HCT116 (cell line): ENCODE results near the gene PTPRF. TPM values are rescaled to one million over a fixed set of nuclear protein-coding genes. Genes with fewer than 3 reads are reported as not detected.
A peak's percentile ranks its signal among the peaks of the same experiment; 100 is the strongest.
"Not testable (repeated sequence)": the region's sequence is repeated elsewhere in the genome, so short reads cannot be mapped to it uniquely, and the experiment has no call there.

Experiments
- ATAC-seq: fragments of 200-7000 bp; cut with Tn5 transposase; 2 replicates; pipeline ENCODE4 v1.9.1; 2020; ENCODE audit warnings: mild to moderate bottlenecking, moderate library complexity
- BruUV-seq: library from RNA; stranded (reverse); fragments of 400-500 nt; replicated peaks from 2 replicates; lab custom pipeline; 2021; lab: Mats Ljungman, UMichigan
- CTCF ChIA-PET: fragments of 300-600 bp; sonication (Branson Sonifier 250); formaldehyde crosslinking; loops from one replicate; lab custom pipeline; 2021; ENCODE audit warnings: antibody characterized with exemption; lab: Charles Lee
- POLR2A ChIA-PET: fragments of 300-600, 350-600 bp; sonication (Branson Sonifier 250); formaldehyde crosslinking; loops from one replicate; lab custom pipeline; 2021; ENCODE audit warnings: antibody characterized with exemption; lab: Charles Lee
- RAD21 ChIA-PET, 2 experiments: fragments of 300-600 bp; sonication (Branson Sonifier 250); formaldehyde crosslinking; loops; one replicate each; lab custom pipeline; 2023; ENCODE audit warnings: low total read pairs in 2 of 2; ENCODE audit not compliant: uncharacterized antibody in 2 of 2, unreplicated experiment in 2 of 2, low non-redundant PET in 1 of 2; lab: Charles Lee
- DNase-seq: peaks from one replicate; pipeline ENCODE4 v3.0.0-alpha.2; 2010; ENCODE audit warnings: low read depth, low spot score
- H2AFZ ChIP-seq: fragments of 200-600 bp; shearing (Covaris generic), sonication (generic); 2 replicates; pipeline ENCODE4 v1.6.1; 2017; ENCODE audit warnings: low read depth, mixed run types, mixed read lengths, antibody characterized with exemption, low read length; ENCODE audit not compliant: poor library complexity, severe bottlenecking
- H3K27ac ChIP-seq: 2 replicates; pipeline ENCODE4 v1.5.1; 2012; ENCODE audit warnings: low read depth, low read length
- H3K27me3 ChIP-seq: fragments of 200-600 bp; sonication (generic); 2 replicates; pipeline ENCODE4 v1.6.1; 2016; ENCODE audit warnings: mixed run types, low read length, mixed read lengths; ENCODE audit not compliant: insufficient read depth
- H3K36me3 ChIP-seq, 2 experiments: fragments of 200-500 bp in 1 of 2; fragments of 200-600 bp in 1 of 2; sonication (Bioruptor generic) in 1 of 2; sonication (generic) in 1 of 2; 2 replicates each; pipeline versions ENCODE4 v1.5.1 to v1.6.1; 2014 to 2016; ENCODE audit warnings: low read length in 2 of 2, inconsistent platforms in 1 of 2, mixed read lengths in 1 of 2, mixed run types in 1 of 2; ENCODE audit not compliant: insufficient read depth in 2 of 2, control insufficient read depth in 1 of 2
- H3K4me1 ChIP-seq, 2 experiments: fragments of 200-600 bp in 1 of 2; sonication (generic) in 1 of 2; 2 replicates each; pipeline versions ENCODE4 v1.5.1 to v1.6.1; 2012 to 2017; ENCODE audit warnings: low read length in 2 of 2, inconsistent platforms in 1 of 2, mild to moderate bottlenecking in 1 of 2, mixed read lengths in 1 of 2, mixed run types in 1 of 2, moderate library complexity in 1 of 2; ENCODE audit not compliant: insufficient read depth in 2 of 2, control insufficient read depth in 1 of 2
- H3K4me2 ChIP-seq: fragments of 200-600 bp; sonication (generic); 2 replicates; pipeline ENCODE4 v1.6.1; 2017; ENCODE audit warnings: mixed run types, low read length, mixed read lengths
- H3K4me3 ChIP-seq, 2 experiments: fragments of 200-600 bp in 1 of 2; sonication (generic) in 1 of 2; replicated peaks in 1 of 2; 2 replicates each; pipeline ENCODE4 v1.5.1; 2011 to 2016; ENCODE audit warnings: low read length in 2 of 2, control low read depth in 1 of 2, low read depth in 1 of 2, mild to moderate bottlenecking in 1 of 2, mixed read lengths in 1 of 2, mixed run types in 1 of 2
- H3K79me2 ChIP-seq: fragments of 200-600 bp; sonication (generic); 2 replicates; pipeline ENCODE4 v1.6.1; 2017; ENCODE audit warnings: mild to moderate bottlenecking, mixed run types, low read length, moderate library complexity, mixed read lengths; ENCODE audit not compliant: insufficient read depth
- H3K9ac ChIP-seq: fragments of 200-600 bp; sonication (generic); 2 replicates; pipeline ENCODE4 v1.6.1; 2016; ENCODE audit warnings: low read length, mixed read lengths
- H3K9me2 ChIP-seq: fragments of 200-600 bp; sonication (generic), shearing (Covaris generic); 2 replicates; pipeline ENCODE4 v1.6.1; 2017; ENCODE audit warnings: mixed run types, mild to moderate bottlenecking, moderate library complexity; ENCODE audit not compliant: insufficient read depth
- H3K9me3 ChIP-seq, 2 experiments: fragments of 200-500 bp in 1 of 2; fragments of 200-600 bp in 1 of 2; sonication (Bioruptor generic) in 1 of 2; sonication (generic) in 1 of 2; 2 replicates each; pipeline ENCODE4 v1.6.1; 2014 to 2017; ENCODE audit warnings: low read length in 2 of 2, mixed read lengths in 2 of 2, inconsistent platforms in 1 of 2, low read depth in 1 of 2, mild to moderate bottlenecking in 1 of 2, mixed run types in 1 of 2, moderate library complexity in 1 of 2; ENCODE audit not compliant: control insufficient read depth in 1 of 2, insufficient read depth in 1 of 2
- H4K20me1 ChIP-seq: fragments of 200-600 bp; sonication (generic), shearing (Covaris generic); 2 replicates; pipeline ENCODE4 v1.6.1; 2017; ENCODE audit warnings: mixed run types, mild to moderate bottlenecking, moderate library complexity; ENCODE audit not compliant: insufficient read depth
- ATF3 ChIP-seq: IDR thresholded peaks from 2 replicates; pipeline ENCODE4 v1.6.1; 2012
- CBX3 ChIP-seq: IDR thresholded peaks from 2 replicates; pipeline ENCODE4 v1.6.1; 2012; ENCODE audit warnings: low read depth
- EGR1 ChIP-seq: IDR thresholded peaks from 2 replicates; pipeline ENCODE4 v1.6.1; 2012; ENCODE audit warnings: low read depth
- EZH2 ChIP-seq: fragments of 200-600 bp; sonication (generic); IDR thresholded peaks from 2 replicates; pipeline ENCODE4 v1.6.1; 2017; ENCODE audit warnings: antibody characterized with exemption, mixed run types
- JUND ChIP-seq: IDR thresholded peaks from 2 replicates; pipeline ENCODE4 v1.6.1; 2012
- MAX ChIP-seq: IDR thresholded peaks from 2 replicates; pipeline ENCODE4 v1.6.1; 2012
- POLR2A ChIP-seq: IDR thresholded peaks from 2 replicates; pipeline ENCODE4 v1.7.0; 2011; ENCODE audit warnings: borderline replicate concordance; ENCODE audit not compliant: insufficient read depth, insufficient read length; ENCODE audit errors: extremely low read depth
- POLR2AphosphoS5 ChIP-seq: IDR thresholded peaks from 2 replicates; pipeline ENCODE4 v1.6.1; 2011; ENCODE audit warnings: mild to moderate bottlenecking, low read depth, low read length, moderate library complexity
- RAD21 ChIP-seq: IDR thresholded peaks from 2 replicates; pipeline ENCODE4 v1.6.1; 2012; ENCODE audit warnings: low read depth, mild to moderate bottlenecking
- SIN3A ChIP-seq: IDR thresholded peaks from 2 replicates; pipeline ENCODE4 v1.6.1; 2012; ENCODE audit warnings: low read depth
- SP1 ChIP-seq: IDR thresholded peaks from 2 replicates; pipeline ENCODE4 v1.6.1; 2012; ENCODE audit warnings: low read depth
- TCF7L2 ChIP-seq: IDR thresholded peaks from 2 replicates; pipeline ENCODE4 v1.7.0; 2011; ENCODE audit warnings: borderline replicate concordance, inconsistent platforms; ENCODE audit not compliant: insufficient read depth, insufficient read length; ENCODE audit errors: extremely low read depth
- ZBTB33 ChIP-seq: IDR thresholded peaks from 2 replicates; pipeline ENCODE4 v1.6.1; 2011; ENCODE audit warnings: mild to moderate bottlenecking, low read length, moderate library complexity; ENCODE audit not compliant: insufficient replicate concordance; ENCODE audit errors: extremely low read depth
- ZNF274 ChIP-seq: fragments of 200-500 bp; sonication (Bioruptor generic); IDR thresholded peaks from 2 replicates; pipeline ENCODE4 v1.6.1; 2014; ENCODE audit warnings: mild to moderate bottlenecking, low read depth, low read length, inconsistent platforms
- intact Hi-C: fragments of 100-400 bp; cut with micrococcal nuclease; formaldehyde crosslinking; loops from 2 replicates; pipeline ENCODE4 v1.10.0; 2022
- total RNA-seq: library from RNA; stranded (reverse); gene quantifications from one replicate; pipeline ENCODE4 v1.2.1, GENCODE V29; 2021; ENCODE audit not compliant: unreplicated experiment

PTPRF gene
- total RNA-seq, 1 experiment from 2014 or later = 224 TPM

GRCh38 chr1:43548285-43549271 is 17.9 kb downstream of the PTPRF start:
- ATAC-seq (no peak), DNase-seq (no peak)
- RAD21 ChIA-PET = interaction anchor here in 1 of 2 experiments (0.6 kb wide), 1 partner anchor 1003 kb away, joined by 3 read pairs; no protein-coding TSS in a partner anchor
- Histone ChIP-seq H3K36me3 (peaks cover 4 to 38% of the 10 kb centered on the region in 2 experiments; a peak in 3 of 4 replicates), H3K9me3 (no peaks in the 10 kb centered on the region), H3K9me2 (no peaks in the 10 kb centered on the region), H3K27ac (peak overlapping the region; percentile 81), H3K79me2 (peaks cover 86% of the 10 kb centered on the region), H3K4me1 (peaks cover 51 to 79% of the 10 kb centered on the region in 2 experiments), H2AFZ (no peak overlapping the region), H3K9ac (peak overlapping the region; percentile 62; the same call in 1 of the 2 replicates), H4K20me1 (peaks cover 5% of the 10 kb centered on the region; the same call in 1 of the 2 replicates), H3K27me3 (no peaks in the 10 kb centered on the region), H3K4me2 (peak overlapping the region; percentile 85), H3K4me3 (no peak overlapping the region)
- TF ChIP-seq TCF7L2 (no peak), SIN3A (no peak), POLR2A (no peak), SP1 (no peak), RAD21 (no peak), CBX3 (no peak), POLR2AphosphoS5 (no peak), ATF3 (no peak), ZBTB33 (no peak), MAX (no peak), JUND (no peak), EZH2 (no peak), EGR1 (no peak), ZNF274 (no peak)
- intact Hi-C loops = no loop called here
- CTCF ChIA-PET = interaction anchor here (1.0 to 1.2 kb wide), 2 partner anchors 19 to 134 kb away, joined by 3 read pairs; no protein-coding TSS in a partner anchor
- POLR2A ChIA-PET = interaction anchor here (1.3 kb wide), 1 partner anchor 18 kb away, joined by 7 read pairs; the partner anchor contains the start of gene PTPRF
- BruUV-seq = no TSS peak

- ChIA-PET POLR2A (interaction anchor here (1.3 kb wide), 1 partner anchor 19 kb away, joined by 7 read pairs; the partner anchor contains the start of gene PTPRF), CTCF (interaction anchor here (1.0 to 1.2 kb wide), 2 partner anchors 20 to 135 kb away, joined by 3 read pairs; no protein-coding TSS in a partner anchor), RAD21 (interaction anchor here in 1 of 2 experiments (0.9 kb wide), 1 partner anchor 101 kb away, joined by 6 read pairs; the partner anchor contains the start of gene KDM4A)
- Histone ChIP-seq H3K36me3 (peaks cover 7 to 46% of the 10 kb centered on the region in 2 experiments; a peak in 3 of 4 replicates), H3K27ac (peak overlapping the region; percentile 81), H3K4me3 (peak overlapping the region in 1 of 2 experiments; percentile 32; a peak in 1 of 4 replicates), H3K4me1 (peaks cover 51 to 72% of the 10 kb centered on the region in 2 experiments), H3K9ac (peak overlapping the region; percentile 62), H3K79me2 (peaks cover 85% of the 10 kb centered on the region), H3K4me2 (peak overlapping the region; percentile 85)
- DNase-seq, intact Hi-C loops, BruUV-seq, H2AFZ ChIP-seq, H3K9me2 ChIP-seq, ATAC-seq, H3K9me3 ChIP-seq, H4K20me1 ChIP-seq, H3K27me3 ChIP-seq: not testable (repeated sequence)
Measured at GRCh38 chr1:43549394-43549793, 18.7 kb downstream of the PTPRF start.
